GM08714 (cell line): Measurements from ENCODE around the gene PAPOLA.

Experiments used
- H3K4me3 ChIP-seq: fragments of 200-500 bp; sonication (Bioruptor generic); 2 replicates; pipeline ENCODE4 v1.5.1; 2014; ENCODE audit warnings: mild to moderate bottlenecking, low read length, inconsistent platforms
- ZNF274 ChIP-seq: IDR thresholded peaks from 2 replicates; pipeline ENCODE4 v1.6.1; 2012; ENCODE audit warnings: mild to moderate bottlenecking, low read depth, low read length

PAPOLA gene

GRCh38 chr14:96512602-96513397 lies 10.6 kb downstream of the PAPOLA start:
- TF ChIP-seq ZNF274: no peak
- no peak overlapping the region for H3K4me3 ChIP-seq

- H3K4me3 ChIP-seq: no peak overlapping the region
- no peak for TF ChIP-seq ZNF274
These were observed 12.5 kb downstream of the PAPOLA start for GRCh38 chr14:96514694-96515093.

GRCh38 chr14:96515731-96516130 lies 13.5 kb downstream of the PAPOLA start:
- no peak for TF ChIP-seq ZNF274

GRCh38 chr14:96516351-96516750 lies 14.2 kb downstream of the PAPOLA start:
- TF ChIP-seq ZNF274: no peak
- no peak overlapping the region for H3K4me3 ChIP-seq

More at GRCh38 chr14:96515731-96516130, 13.5 kb downstream of the PAPOLA start:
- H3K4me3 ChIP-seq: no peak overlapping the region

GRCh38 chr14:96519970-96520369 lies 17.8 kb downstream of the PAPOLA start:
- no peak for TF ChIP-seq ZNF274
- no peak overlapping the region for H3K4me3 ChIP-seq

- no peak for TF ChIP-seq ZNF274
These were observed 23.3 kb downstream of the PAPOLA start for GRCh38 chr14:96525452-96525851.

GRCh38 chr14:96532632-96533031 lies 30.4 kb downstream of the PAPOLA start:
- no peak for TF ChIP-seq ZNF274
- H3K4me3 ChIP-seq: no peak overlapping the region

More at GRCh38 chr14:96525452-96525851, 23.3 kb downstream of the PAPOLA start:
- H3K4me3 ChIP-seq: no peak overlapping the region

- TF ChIP-seq ZNF274: no peak
- H3K4me3 ChIP-seq: no peak overlapping the region
These were observed 34.6 kb downstream of the PAPOLA start for GRCh38 chr14:96536807-96537206.

- no peak for TF ChIP-seq ZNF274
- no peak overlapping the region for H3K4me3 ChIP-seq
These were observed 36.2 kb downstream of the PAPOLA start for GRCh38 chr14:96538097-96538989.

GRCh38 chr14:96538990-96539317 lies 36.8 kb downstream of the PAPOLA start:
- H3K4me3 ChIP-seq: no peak overlapping the region
- no peak for TF ChIP-seq ZNF274

GRCh38 chr14:96554315-96554910 lies 52.2 kb downstream of the PAPOLA start:
- H3K4me3 ChIP-seq: no peak overlapping the region
- TF ChIP-seq ZNF274: no peak

GRCh38 chr14:96559571-96559970 lies 57.4 kb downstream of the PAPOLA start:
- no peak overlapping the region for H3K4me3 ChIP-seq
- no peak for TF ChIP-seq ZNF274

- no peak for TF ChIP-seq ZNF274
- H3K4me3 ChIP-seq: no peak overlapping the region
These were observed 62.2 kb downstream of the PAPOLA start for GRCh38 chr14:96564389-96564788.

GRCh38 chr14:96565811-96566210 lies 63.6 kb downstream of the PAPOLA start:
- no peak for TF ChIP-seq ZNF274
- H3K4me3 ChIP-seq: no peak overlapping the region
